SU-DHL-6 (cell line): Measurements from ENCODE around the gene EPHA3.

Source experiments
- H2AFZ ChIP-seq: fragments of 200-600 bp; sonication (generic); 2 replicates; pipeline ENCODE4 v1.6.1; 2014; ENCODE audit warnings: low read depth, mild to moderate bottlenecking, moderate library complexity, mixed read lengths, antibody characterized with exemption, low read length; ENCODE audit not compliant: severe bottlenecking
- H3F3A ChIP-seq: fragments of 200-600 bp; shearing (Covaris generic); 2 replicates; pipeline ENCODE4 v1.6.0; 2016; ENCODE audit warnings: antibody characterized with exemption, mild to moderate bottlenecking; ENCODE audit not compliant: insufficient read depth
- H3K27ac ChIP-seq: fragments of 200-600 bp; sonication (generic); 2 replicates; pipeline ENCODE4 v1.5.1; 2016; ENCODE audit warnings: low read depth, mild to moderate bottlenecking, low read length, moderate library complexity, mixed read lengths
- H3K27me3 ChIP-seq: fragments of 200-600 bp; sonication (generic), shearing (Covaris generic); 2 replicates; pipeline ENCODE4 v1.6.0; 2014; ENCODE audit warnings: mild to moderate bottlenecking, low read length
- H3K36me3 ChIP-seq: fragments of 200-600 bp; sonication (generic); 2 replicates; pipeline ENCODE4 v1.6.1; 2014; ENCODE audit warnings: mild to moderate bottlenecking, low read length, mixed read lengths
- H3K4me2 ChIP-seq: fragments of 300-600, 200-600 bp; shearing (Covaris generic), sonication (generic); 2 replicates; pipeline ENCODE4 v1.6.0; 2014; ENCODE audit warnings: low read length, low read depth, mild to moderate bottlenecking; ENCODE audit not compliant: poor library complexity, severe bottlenecking
- H3K4me3 ChIP-seq: fragments of 200-600 bp; sonication (generic); 2 replicates; pipeline ENCODE4 v1.5.1; 2014; ENCODE audit warnings: antibody characterized with exemption, low read length, mild to moderate bottlenecking, mixed read lengths; ENCODE audit not compliant: insufficient read depth, poor library complexity, severe bottlenecking
- H3K79me2 ChIP-seq: fragments of 200-600 bp; sonication (generic); 2 replicates; pipeline ENCODE4 v1.6.1; 2014; ENCODE audit warnings: mild to moderate bottlenecking, low read length, moderate library complexity; ENCODE audit not compliant: insufficient read depth
- H3K9ac ChIP-seq: fragments of 200-600 bp; sonication (generic); 2 replicates; pipeline ENCODE4 v1.7.0; 2014; ENCODE audit warnings: mild to moderate bottlenecking, low read length
- H3K9me2 ChIP-seq: fragments of 200-600 bp; sonication (generic); replicated peaks from 2 replicates; pipeline ENCODE4 v1.6.1; 2014; ENCODE audit warnings: low read length; ENCODE audit not compliant: insufficient read depth
- H3K9me3 ChIP-seq: fragments of 200-600 bp; sonication (generic); 2 replicates; pipeline ENCODE4 v1.6.1; 2014; ENCODE audit warnings: low read length, mixed read lengths; ENCODE audit not compliant: insufficient read depth
- H4K20me1 ChIP-seq: fragments of 200-600 bp; sonication (generic); 2 replicates; pipeline ENCODE4 v1.6.1; 2014; ENCODE audit warnings: low read depth, mild to moderate bottlenecking, antibody characterized with exemption, low read length, moderate library complexity, mixed read lengths
- EZH2phosphoT487 ChIP-seq: fragments of 200-600 bp; sonication (generic), shearing (Covaris generic); conservative IDR thresholded peaks from 2 replicates; pipeline ENCODE4 v1.6.1; 2018; ENCODE audit warnings: mild to moderate bottlenecking, antibody characterized with exemption, low read length, moderate library complexity, mixed read lengths
- TF ChIP-seq, protein P1 (sequence below): fragments of 200-600 bp; sonication (generic); IDR thresholded peaks from one replicate; pipeline ENCODE4 v1.5.1; 2017; ENCODE audit warnings: antibody characterized with exemption, mild to moderate bottlenecking, low read length, moderate library complexity; ENCODE audit not compliant: insufficient read depth, poor library complexity, severe bottlenecking

The EPHA3 gene

DNA sequence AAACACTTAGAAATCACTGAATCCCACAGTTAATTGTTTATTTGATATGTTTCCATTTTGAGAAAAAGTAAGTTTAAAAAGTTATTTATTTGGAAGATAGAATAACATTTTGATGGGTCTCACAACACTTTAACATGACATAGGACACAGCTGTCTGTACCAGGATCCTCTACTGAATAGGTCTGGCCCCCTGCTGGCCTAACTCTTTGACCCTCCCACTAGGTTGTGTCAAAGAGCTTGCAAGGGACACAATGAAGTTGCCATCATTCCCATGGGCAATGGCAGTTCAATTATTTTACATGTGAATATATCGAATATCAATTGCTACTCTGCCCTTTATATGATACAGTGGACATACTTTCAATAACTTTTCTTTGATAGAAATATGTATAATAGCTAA is 138.9 kb downstream of the EPHA3 start:
- Histone ChIP-seq H3K9me3 (no peaks in the 10 kb centered on the region), H3K9ac (no peak overlapping the region), H4K20me1 (no peaks in the 10 kb centered on the region), H3K4me3 (no peak overlapping the region), H2AFZ (no peak overlapping the region), H3K36me3 (no peaks in the 10 kb centered on the region), H3K27me3 (no peaks in the 10 kb centered on the region), H3K27ac (no peak overlapping the region), H3K79me2 (no peaks in the 10 kb centered on the region), H3F3A (no peaks in the 10 kb centered on the region), H3K9me2 (no peaks in the 10 kb centered on the region; the same call in 1 of the 2 replicates), H3K4me2 (no peak overlapping the region)
- TF ChIP-seq, protein P1, sequence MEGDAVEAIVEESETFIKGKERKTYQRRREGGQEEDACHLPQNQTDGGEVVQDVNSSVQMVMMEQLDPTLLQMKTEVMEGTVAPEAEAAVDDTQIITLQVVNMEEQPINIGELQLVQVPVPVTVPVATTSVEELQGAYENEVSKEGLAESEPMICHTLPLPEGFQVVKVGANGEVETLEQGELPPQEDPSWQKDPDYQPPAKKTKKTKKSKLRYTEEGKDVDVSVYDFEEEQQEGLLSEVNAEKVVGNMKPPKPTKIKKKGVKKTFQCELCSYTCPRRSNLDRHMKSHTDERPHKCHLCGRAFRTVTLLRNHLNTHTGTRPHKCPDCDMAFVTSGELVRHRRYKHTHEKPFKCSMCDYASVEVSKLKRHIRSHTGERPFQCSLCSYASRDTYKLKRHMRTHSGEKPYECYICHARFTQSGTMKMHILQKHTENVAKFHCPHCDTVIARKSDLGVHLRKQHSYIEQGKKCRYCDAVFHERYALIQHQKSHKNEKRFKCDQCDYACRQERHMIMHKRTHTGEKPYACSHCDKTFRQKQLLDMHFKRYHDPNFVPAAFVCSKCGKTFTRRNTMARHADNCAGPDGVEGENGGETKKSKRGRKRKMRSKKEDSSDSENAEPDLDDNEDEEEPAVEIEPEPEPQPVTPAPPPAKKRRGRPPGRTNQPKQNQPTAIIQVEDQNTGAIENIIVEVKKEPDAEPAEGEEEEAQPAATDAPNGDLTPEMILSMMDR = no peak
- TF ChIP-seq EZH2phosphoT487 = no peak

GRCh38 chr3:89250742-89251141 is 143.3 kb downstream of the EPHA3 start:
- no peaks in the 10 kb centered on the region for H3K79me2 ChIP-seq
- H3K9ac ChIP-seq = no peak overlapping the region
- no peaks in the 10 kb centered on the region for H3K9me2 ChIP-seq
- no peak for TF ChIP-seq EZH2phosphoT487
- TF ChIP-seq, protein P1 = no peak
- no peaks in the 10 kb centered on the region for H3K9me3 ChIP-seq
- no peaks in the 10 kb centered on the region for H3K27me3 ChIP-seq
- no peak overlapping the region for H3K27ac ChIP-seq
- no peak overlapping the region for H2AFZ ChIP-seq
- no peaks in the 10 kb centered on the region for H4K20me1 ChIP-seq
- no peaks in the 10 kb centered on the region for H3F3A ChIP-seq
- no peak overlapping the region for H3K4me3 ChIP-seq
- H3K4me2 ChIP-seq = no peak overlapping the region
- no peaks in the 10 kb centered on the region for H3K36me3 ChIP-seq

DNA sequence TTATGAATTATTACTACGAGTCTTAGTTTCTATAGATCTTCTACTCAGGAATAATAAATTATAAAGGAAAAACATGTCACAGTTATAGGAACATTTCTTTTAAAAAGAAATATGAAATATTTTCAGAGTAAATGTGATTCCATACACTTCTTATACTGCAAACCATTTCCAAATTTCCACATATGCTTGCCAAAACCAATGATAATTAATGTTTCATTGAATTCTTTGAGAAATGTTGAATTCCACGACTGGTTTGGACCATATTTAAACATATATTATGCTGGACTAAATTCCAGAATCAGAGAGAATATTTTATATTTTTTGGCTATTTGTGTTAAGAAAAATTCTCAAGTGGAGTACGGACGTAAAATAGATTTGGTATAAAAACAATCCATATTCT is 144.6 kb downstream of the EPHA3 start:
- Histone ChIP-seq H3K9me3 (no peaks in the 10 kb centered on the region), H3K36me3 (no peaks in the 10 kb centered on the region)

More for the DNA sequence above, 144.6 kb downstream of the EPHA3 start:
- Histone ChIP-seq H3K9ac (no peak overlapping the region), H3K27me3 (no peaks in the 10 kb centered on the region), H3K79me2 (no peaks in the 10 kb centered on the region), H3F3A (no peaks in the 10 kb centered on the region), H3K27ac (no peak overlapping the region), H3K9me2 (no peaks in the 10 kb centered on the region), H4K20me1 (no peaks in the 10 kb centered on the region), H3K4me2 (no peak overlapping the region), H3K4me3 (no peak overlapping the region), H2AFZ (no peak overlapping the region)
- TF ChIP-seq, protein P1 = no peak
- no peak for TF ChIP-seq EZH2phosphoT487
